NK-92 treated with Interleukin-12 subunit alpha and Interleukin-12 subunit beta, amount 100 ng/mL, for 24 hours (cell line): Measurements from ENCODE around the gene ACO1.

Source experiments
- DNase-seq: peaks from one replicate; lab custom pipeline; 2025; lab: John Stamatoyannopoulos, UW

Gene ACO1

DNA sequence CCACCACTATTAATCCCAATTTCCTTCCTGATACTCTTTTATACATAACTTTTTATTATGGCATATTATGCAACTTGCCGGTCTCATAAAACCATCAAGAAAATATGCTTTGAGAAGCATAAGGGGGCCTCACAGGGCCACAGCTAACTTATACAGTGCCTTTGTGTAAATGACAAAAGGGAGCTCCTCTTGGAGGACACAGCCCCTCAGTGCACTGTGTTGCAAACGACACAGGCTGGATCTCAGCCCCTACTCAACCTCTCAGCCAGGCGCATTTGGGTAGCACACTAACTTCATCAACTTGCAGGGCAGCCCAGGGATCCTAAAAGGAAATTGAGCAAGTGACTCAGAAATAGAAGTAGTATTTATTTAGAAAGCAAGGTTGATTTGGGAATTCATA is 106.2 kb downstream of the ACO1 start:
- DNase-seq: no peak

DNA sequence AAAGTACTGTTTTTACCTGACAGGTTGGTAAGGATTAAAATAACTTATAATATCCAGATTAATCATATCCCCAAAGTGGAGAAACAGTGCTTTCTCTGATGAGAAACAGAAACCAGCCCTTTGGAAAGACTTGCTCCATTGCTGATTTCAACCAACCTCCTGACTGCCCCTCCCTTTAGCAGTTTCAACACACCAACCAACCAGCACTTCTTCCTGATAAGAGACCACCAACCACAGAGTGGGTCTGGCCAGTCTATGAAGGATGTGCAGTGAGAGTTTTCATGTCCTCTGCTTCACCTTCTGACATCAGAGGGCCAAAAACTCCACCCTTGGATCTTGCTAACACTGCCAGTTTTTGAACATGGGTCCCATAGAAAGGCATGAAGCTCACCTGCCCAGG is 113.5 kb downstream of the ACO1 start:
- DNase-seq: no peak

DNA sequence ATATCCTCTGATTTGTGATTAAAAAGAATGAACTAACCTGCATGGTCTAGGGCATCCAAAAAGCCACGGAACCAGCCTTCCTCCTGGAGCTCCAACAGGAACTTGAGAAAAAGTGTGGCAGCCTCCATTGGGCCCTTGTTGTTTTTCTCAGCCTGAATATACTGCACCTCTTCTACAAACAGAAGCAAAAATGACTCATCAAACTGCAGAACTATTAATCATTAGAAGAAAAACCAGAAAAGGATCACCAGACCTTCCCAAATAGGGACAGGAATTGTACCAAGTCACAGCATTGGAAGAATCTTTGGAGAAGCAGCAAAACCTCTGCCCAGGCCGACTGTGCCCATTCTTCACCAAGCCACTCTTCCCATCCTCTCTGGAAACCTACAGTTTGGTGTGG is 116.3 kb downstream of the ACO1 start:
- no peak for DNase-seq

DNA sequence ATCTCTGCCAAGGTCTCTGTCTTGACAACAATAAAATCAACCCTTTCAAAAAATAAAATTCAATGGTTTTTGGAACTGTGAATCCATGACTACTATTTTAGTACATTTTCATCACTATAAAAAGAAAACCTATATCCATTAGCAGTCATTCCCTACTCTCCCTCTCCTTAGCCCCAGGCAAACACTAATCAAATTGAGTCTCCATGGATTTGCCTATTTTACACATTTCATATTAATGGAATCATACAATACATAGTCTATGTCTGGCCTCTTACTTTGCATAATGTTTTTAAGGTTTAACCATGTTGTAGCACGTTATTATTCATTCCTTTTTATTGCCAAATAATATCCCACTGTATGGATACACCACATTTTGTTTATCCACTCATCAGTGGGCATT is 117.4 kb downstream of the ACO1 start:
- DNase-seq: no peak

DNA sequence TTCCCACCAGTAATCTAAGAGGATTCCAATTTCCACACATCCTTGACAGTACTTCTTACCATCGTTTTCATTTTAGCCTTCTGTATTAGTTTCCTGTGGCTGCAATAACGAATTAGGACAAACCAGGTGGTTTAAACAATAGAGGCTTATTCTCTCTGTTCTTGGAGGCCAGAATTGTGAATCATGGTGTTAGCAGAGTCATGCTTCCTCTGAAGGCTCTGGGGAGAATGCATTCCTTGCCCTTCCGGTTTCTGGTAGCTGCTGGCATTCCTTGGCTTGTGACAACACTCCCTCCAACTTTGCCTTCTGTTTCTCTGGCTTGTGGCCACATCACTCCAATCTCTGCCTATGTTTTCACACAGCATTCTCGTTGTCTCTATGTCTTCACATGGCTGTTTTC is 118.0 kb downstream of the ACO1 start:
- no peak for DNase-seq

DNA sequence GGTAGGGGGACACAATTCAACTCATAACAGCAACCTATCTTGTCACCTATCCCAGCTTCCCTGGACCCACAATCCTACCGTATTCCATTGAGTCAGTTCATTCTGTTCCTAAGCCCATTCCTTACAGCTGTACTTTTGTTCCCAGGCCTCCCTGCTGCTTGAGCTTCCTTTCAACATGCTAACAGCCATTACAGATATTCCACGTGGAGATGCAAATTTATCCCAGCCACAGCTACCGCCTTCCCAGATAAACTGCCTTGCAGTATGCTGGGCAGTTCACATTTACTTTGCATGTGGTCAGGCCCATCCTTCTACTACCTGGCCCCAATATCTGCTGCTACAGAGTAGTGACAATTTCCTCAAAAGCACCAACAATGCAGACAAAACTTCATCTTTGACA is 118.6 kb downstream of the ACO1 start:
- no peak for DNase-seq
